NCI-H2081 treated with DMSO at 0.1 percent for 48 hours (cell line): ENCODE measurements around the gene RYR3.

Source experiments
- DNase-seq: peaks from one replicate; lab custom pipeline; 2025; lab: John Stamatoyannopoulos, UW

Gene RYR3

GRCh38 chr15:33882921-33883320, 572.2 kb downstream of the RYR3 start:
- no peak for DNase-seq

- no peak for DNase-seq
Observed at GRCh38 chr15:33888176-33888575, 577.4 kb downstream of the RYR3 start.

DNA sequence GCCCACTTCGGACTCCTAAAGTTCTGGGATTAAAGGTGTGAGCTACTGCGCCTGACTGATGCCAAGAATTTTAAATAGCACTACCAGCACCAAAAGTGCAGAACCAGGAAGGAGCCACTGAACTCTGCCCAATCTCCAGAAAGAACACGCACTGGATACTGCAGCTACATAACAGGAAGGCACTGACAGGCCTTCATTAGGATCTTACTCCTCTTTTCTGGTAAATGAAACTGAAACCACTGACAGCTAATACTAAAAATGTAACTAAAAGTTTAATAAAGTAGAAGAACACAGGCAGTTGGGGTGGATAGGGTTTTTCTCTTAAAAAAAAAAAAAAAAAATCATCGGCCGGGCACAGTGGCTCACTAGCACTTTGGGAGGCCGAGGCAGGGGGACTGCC, 583.4 kb downstream of the RYR3 start:
- DNase-seq: no peak

DNA sequence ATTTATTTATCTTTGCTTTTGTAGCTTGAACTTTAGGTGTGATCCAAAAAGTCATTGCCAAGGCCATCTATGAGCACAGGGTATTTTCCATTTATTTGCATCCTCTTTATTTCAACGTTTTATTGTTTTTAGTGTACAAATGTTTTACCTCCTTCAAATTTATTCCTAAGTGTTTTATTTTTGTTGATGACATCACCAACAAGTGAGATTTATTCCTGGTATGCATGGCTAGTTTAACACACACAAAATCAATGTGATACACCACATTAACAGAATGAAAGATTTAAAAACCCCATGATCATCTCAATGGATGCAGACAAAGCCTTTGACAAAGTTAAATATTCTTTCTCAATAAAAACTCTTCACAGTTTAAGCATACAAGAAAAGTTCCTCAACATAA, 591.3 kb downstream of the RYR3 start:
- DNase-seq: no peak

DNA sequence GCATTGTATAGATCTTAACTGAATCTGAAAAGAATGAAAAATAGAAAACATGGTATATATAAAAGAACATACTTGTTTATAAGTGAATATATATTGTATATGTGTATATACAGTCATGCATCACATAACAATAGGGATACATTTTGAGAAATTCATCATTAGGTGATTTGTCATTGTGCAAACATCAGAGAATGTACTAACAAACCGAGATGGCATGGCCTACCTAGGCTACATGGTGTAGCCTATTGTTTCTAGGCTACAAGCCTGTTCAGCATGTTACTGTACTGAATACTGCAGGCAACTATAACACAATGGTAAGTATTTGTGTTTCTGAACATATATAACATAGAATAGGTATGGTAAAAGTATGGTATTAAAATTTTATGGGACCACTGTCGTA, 592.9 kb downstream of the RYR3 start:
- no peak for DNase-seq

DNA sequence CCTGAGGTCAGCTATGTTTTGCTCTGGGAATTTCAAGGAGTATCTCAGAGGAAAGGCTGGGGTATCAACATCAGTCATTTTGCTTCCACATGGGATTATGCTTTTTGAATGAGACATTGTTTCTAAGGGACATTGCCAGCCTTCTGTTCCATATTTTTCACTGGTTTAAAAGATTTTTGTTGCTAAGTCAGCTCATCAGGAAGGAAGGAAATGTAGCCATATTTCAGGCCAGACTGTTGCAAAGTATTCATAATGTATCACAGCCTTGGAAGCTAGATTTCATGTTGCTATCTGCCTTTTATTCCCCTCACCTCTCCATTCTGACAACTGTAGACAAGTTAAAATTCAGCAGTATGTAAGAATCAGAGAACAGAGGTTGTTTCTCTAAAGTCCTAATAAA, 596.6 kb downstream of the RYR3 start:
- no peak for DNase-seq

- DNase-seq: no peak
Observed at GRCh38 chr15:33908406-33908805, 597.6 kb downstream of the RYR3 start.

DNA sequence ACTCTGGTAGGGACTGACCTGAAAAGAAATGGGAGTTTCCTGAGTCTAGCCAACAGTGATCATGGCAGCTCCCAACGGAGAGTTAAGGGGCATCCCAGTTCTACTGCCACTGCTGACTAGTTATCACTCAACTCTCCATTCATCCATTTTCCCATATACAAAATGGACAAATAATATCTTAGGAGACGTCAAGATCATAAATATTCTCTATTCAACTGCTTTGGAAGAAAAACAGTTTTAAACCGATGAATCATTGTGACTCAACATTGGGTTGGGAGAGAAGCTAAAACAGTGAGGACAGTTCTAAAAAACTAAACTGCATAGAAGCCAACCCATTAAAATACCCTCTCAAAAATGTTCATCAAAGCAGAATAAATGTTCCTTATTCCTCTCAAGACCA, 600.0 kb downstream of the RYR3 start:
- DNase-seq: no peak

- no peak for DNase-seq
Observed at GRCh38 chr15:33912326-33912725, 601.6 kb downstream of the RYR3 start.

DNA sequence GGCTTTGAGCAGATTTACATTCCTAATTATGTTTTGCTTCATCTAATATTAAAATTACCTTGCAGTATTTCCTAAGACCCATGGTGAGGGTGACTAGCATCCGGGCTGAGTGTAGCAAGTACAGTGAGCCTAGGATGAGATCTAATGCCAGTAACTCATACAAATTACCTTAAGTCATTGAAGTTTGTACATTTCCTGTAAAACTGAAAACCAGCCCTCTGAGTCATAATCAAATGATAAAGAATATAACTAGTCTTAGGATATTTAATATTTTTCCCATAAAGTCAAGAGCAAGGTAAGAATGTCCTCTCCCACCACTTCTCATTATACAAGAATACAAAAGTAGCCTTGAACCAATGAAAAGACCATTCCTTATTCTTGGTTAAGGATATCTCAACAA, 602.7 kb downstream of the RYR3 start:
- DNase-seq: no peak
